Uterus (tissue), 2 donors: ENCODE measurements around the gene NAV2.

Source experiments
- POLR2A ChIP-seq, 2 donors: fragments of 450-650 bp; IDR thresholded peaks; one replicate each; pipeline ENCODE4 v1.6.1; 2016; ENCODE audit warnings: antibody characterized with exemption in 2 of 2, mild to moderate bottlenecking in 1 of 2, moderate library complexity in 1 of 2
- TF ChIP-seq, protein P1 (sequence below), 4 experiments: fragments of 200-600 bp in 2 of 4; fragments of 450-650 bp in 2 of 4; sonication (generic) in 2 of 4; IDR thresholded peaks; one replicate each; pipeline ENCODE4 v1.5.1; 2016 to 2019; ENCODE audit warnings: antibody characterized with exemption in 4 of 4, mild to moderate bottlenecking in 2 of 4, moderate library complexity in 1 of 4

DNA sequence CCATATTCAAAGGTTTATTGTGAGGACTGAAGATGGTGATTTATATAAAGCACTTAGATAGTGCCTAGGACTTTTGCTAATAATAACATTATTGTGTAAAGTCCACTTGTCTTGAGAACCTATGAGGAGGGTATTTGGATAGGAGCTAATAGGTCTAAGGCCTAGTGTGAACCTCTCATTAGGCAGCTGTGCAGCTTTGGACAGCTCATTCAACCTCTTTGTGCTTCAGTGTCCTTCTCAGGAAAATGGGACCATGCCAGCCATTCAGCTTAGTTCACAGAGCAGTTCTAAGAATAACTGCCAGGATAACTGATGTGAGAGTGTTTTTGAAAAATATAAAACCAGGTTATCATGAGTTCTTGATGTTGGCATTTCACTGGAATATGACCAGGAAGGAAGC lies 56.2 kb downstream of the NAV2 start:
- no peak for TF ChIP-seq POLR2A (IDR thresholded peaks at IDR 0.05)
- TF ChIP-seq, protein P1, sequence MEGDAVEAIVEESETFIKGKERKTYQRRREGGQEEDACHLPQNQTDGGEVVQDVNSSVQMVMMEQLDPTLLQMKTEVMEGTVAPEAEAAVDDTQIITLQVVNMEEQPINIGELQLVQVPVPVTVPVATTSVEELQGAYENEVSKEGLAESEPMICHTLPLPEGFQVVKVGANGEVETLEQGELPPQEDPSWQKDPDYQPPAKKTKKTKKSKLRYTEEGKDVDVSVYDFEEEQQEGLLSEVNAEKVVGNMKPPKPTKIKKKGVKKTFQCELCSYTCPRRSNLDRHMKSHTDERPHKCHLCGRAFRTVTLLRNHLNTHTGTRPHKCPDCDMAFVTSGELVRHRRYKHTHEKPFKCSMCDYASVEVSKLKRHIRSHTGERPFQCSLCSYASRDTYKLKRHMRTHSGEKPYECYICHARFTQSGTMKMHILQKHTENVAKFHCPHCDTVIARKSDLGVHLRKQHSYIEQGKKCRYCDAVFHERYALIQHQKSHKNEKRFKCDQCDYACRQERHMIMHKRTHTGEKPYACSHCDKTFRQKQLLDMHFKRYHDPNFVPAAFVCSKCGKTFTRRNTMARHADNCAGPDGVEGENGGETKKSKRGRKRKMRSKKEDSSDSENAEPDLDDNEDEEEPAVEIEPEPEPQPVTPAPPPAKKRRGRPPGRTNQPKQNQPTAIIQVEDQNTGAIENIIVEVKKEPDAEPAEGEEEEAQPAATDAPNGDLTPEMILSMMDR (IDR thresholded peaks at IDR 0.05), result no peak
